Fibroblast of mammary gland (primary cell): ENCODE data around the gene KRT20.

Experiments
- DNase-seq: peaks from one replicate; pipeline ENCODE4 v3.0.0-alpha.2; 2010; ENCODE audit warnings: low read depth
- H3K4me3 ChIP-seq: 2 replicates; pipeline ENCODE4 v1.5.1; 2011; ENCODE audit warnings: low read depth, mild to moderate bottlenecking, low read length, moderate library complexity; ENCODE audit not compliant: control insufficient read depth
- TF ChIP-seq, protein P1 (sequence below): conservative IDR thresholded peaks from 2 replicates; pipeline ENCODE4 v1.5.1; 2011; ENCODE audit warnings: low read depth, low read length, inconsistent platforms; ENCODE audit not compliant: control insufficient read depth, insufficient read depth

The KRT20 gene

GRCh38 chr17:40883626-40884334, 1.3 kb downstream of the KRT20 start:
- H3K4me3 ChIP-seq, result no peak overlapping the region
- DNase-seq, result no peak
- TF ChIP-seq, protein P1, sequence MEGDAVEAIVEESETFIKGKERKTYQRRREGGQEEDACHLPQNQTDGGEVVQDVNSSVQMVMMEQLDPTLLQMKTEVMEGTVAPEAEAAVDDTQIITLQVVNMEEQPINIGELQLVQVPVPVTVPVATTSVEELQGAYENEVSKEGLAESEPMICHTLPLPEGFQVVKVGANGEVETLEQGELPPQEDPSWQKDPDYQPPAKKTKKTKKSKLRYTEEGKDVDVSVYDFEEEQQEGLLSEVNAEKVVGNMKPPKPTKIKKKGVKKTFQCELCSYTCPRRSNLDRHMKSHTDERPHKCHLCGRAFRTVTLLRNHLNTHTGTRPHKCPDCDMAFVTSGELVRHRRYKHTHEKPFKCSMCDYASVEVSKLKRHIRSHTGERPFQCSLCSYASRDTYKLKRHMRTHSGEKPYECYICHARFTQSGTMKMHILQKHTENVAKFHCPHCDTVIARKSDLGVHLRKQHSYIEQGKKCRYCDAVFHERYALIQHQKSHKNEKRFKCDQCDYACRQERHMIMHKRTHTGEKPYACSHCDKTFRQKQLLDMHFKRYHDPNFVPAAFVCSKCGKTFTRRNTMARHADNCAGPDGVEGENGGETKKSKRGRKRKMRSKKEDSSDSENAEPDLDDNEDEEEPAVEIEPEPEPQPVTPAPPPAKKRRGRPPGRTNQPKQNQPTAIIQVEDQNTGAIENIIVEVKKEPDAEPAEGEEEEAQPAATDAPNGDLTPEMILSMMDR, result no peak

GRCh38 chr17:40883031-40883430, 2.0 kb downstream of the KRT20 start:
- TF ChIP-seq, protein P1, result no peak

DNA sequence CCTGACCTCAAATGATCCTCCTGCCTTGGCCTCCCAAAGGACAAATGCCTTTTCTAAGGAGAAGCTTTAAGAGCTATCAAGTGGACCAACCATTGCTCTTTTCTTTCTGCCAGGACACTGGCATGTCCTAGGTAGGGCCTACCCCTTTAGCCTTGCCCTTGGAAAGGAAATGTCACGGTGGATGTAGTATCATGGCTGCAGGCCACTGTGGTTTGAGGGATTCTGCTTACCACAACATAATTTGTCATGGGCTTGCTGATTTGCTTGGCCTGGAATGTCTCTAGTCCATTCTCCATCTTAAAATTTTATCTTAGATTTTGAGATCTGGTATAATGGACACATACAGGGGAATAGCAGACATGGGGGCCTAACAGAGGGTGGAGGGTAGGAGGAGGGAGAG, 6.0 kb downstream of the KRT20 start:
- TF ChIP-seq, protein P1, result no peak
- DNase-seq, result no peak
- H3K4me3 ChIP-seq, result no peak overlapping the region

More at GRCh38 chr17:40883031-40883430, 2.0 kb downstream of the KRT20 start:
- DNase-seq, result no peak
- H3K4me3 ChIP-seq, result no peak overlapping the region

DNA sequence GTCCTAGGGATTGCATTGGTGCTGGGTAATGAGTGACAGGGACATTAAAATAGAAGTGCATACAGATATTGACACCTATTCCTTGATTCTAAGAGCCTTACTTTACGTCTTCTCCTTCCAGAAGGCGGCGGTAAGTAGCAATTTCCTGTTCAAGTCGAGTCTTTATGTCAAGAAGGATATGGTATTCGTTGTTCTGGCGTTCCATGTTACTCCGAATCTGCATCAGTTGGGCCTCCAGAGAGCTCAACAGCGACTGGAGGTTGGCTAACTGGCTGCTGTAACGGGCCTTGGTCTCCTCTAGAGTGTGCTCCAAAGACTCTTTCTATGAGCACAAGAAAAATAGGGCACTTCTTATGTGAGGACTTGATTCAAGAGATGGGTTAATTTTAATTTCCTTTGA, 7.0 kb downstream of the KRT20 start:
- H3K4me3 ChIP-seq, result no peak overlapping the region
- no peak for DNase-seq
- TF ChIP-seq, protein P1, result no peak

- DNase-seq, result no peak
- H3K4me3 ChIP-seq, result no peak overlapping the region
- TF ChIP-seq, protein P1, result no peak
Measured at GRCh38 chr17:40873801-40874200, 11.2 kb downstream of the KRT20 start.

GRCh38 chr17:40873255-40873654, 11.8 kb downstream of the KRT20 start:
- TF ChIP-seq, protein P1, result no peak
- H3K4me3 ChIP-seq, result no peak overlapping the region
- no peak for DNase-seq

DNA sequence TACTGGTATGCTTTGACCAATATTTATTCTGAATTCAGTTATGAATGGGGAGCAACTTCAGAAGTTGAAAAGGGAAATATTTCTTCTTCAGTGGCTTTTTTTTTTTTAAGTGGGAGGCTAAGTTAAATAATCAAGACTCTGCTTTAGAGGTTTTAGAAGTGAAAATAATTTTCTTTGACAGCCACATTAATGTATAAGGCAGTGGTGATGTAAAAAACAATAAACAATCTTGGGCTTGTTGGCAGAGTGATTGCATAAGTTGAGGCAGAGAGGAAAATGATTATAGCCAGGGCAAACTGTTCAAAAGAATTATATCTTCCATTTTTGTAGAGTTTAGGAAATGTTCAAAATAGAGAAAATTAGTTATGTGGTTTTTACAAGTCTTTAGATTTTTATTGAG, 12.6 kb downstream of the KRT20 start:
- no peak for DNase-seq
- TF ChIP-seq, protein P1, result no peak
- no peak overlapping the region for H3K4me3 ChIP-seq
